Progenitor cell of endocrine pancreas (in vitro differentiated cells): ENCODE data around the gene BECN2. TPM values are rescaled to one million over a fixed set of nuclear protein-coding genes. Genes with fewer than 3 reads are reported as not detected.

Experiments
- DNase-seq: peaks from one replicate; pipeline ENCODE4 v3.0.0; 2021; ENCODE audit warnings: low spot score; ENCODE audit not compliant: unreplicated experiment
- H3K27ac Mint-ChIP-seq: 2 replicates; pipeline ENCODE4 v1.8.0; 2021; ENCODE audit warnings: mild to moderate bottlenecking, moderate library complexity, mixed read lengths
- H3K27me3 Mint-ChIP-seq: 2 replicates; pipeline ENCODE4 v1.8.0; 2021; ENCODE audit warnings: mixed read lengths
- H3K36me3 Mint-ChIP-seq: 2 replicates; pipeline ENCODE4 v1.8.0; 2022; ENCODE audit warnings: mixed read lengths; ENCODE audit not compliant: insufficient read depth
- H3K4me1 Mint-ChIP-seq: 2 replicates; pipeline ENCODE4 v1.8.0; 2021; ENCODE audit warnings: low read depth, mixed read lengths
- H3K4me3 Mint-ChIP-seq: 2 replicates; pipeline ENCODE4 v1.8.0; 2021; ENCODE audit warnings: low read depth, mild to moderate bottlenecking, moderate library complexity, mixed read lengths
- H3K9me3 Mint-ChIP-seq: 2 replicates; pipeline ENCODE4 v1.8.0; 2021; ENCODE audit warnings: low read depth, mixed read lengths
- CTCF ChIP-seq: fragments of 200-600 bp; sonication (generic); IDR thresholded peaks from one replicate; pipeline ENCODE4 v1.5.0; 2021; ENCODE audit warnings: antibody characterized with exemption, mild to moderate bottlenecking; ENCODE audit not compliant: unreplicated experiment
- total RNA-seq: library from RNA; stranded (reverse); gene quantifications from 2 replicates; pipeline ENCODE4 v1.2.1, GENCODE V29; 2021

Gene BECN2
- total RNA-seq, 1 donor from 2014 or later, result not detected

- DNase-seq, result no peak
- TF ChIP-seq CTCF, result no peak
- Mint-ChIP-seq H3K4me1 (no peaks in the 10 kb centered on the region), H3K27me3 (peaks cover 3% of the 10 kb centered on the region), H3K4me3 (no peak overlapping the region), H3K9me3 (no peaks in the 10 kb centered on the region), H3K36me3 (no peaks in the 10 kb centered on the region), H3K27ac (no peak overlapping the region)
These were observed 49.4 kb downstream of the BECN2 start for GRCh38 chr1:242006976-242007375.

Other genes with a start within 250 kb of the BECN2 start
- gene EXO1, start 109.6 kb upstream of the BECN2 start, total RNA-seq, result 12.5 and 16.2 TPM in 2 replicates
- gene MAP1LC3C, start 41.3 kb downstream of the BECN2 start, total RNA-seq, result not detected in 2 replicates